Stimulated activated CD8-positive, alpha-beta memory T cell treated with anti-CD3 and anti-CD28 coated beads, Interleukin-4, amount 100 ng/mL, for 48 hours (primary cell): Measurements from ENCODE around the gene MROH2A.

Experiments
- DNase-seq: peaks from one replicate; pipeline ENCODE4 v3.0.0-alpha.2; 2020

The MROH2A gene

GRCh38 chr2:233819884-233820773, 42.0 kb downstream of the MROH2A start:
- DNase-seq = peak; percentile 10

GRCh38 chr2:233820774-233821105, 42.6 kb downstream of the MROH2A start:
- DNase-seq = no peak

GRCh38 chr2:233821196-233821595, 43.1 kb downstream of the MROH2A start:
- DNase-seq = peak; percentile 10

GRCh38 chr2:233821709-233822100, 43.6 kb downstream of the MROH2A start:
- no peak for DNase-seq

GRCh38 chr2:233822101-233822771, 44.1 kb downstream of the MROH2A start:
- DNase-seq = peak; percentile 16

GRCh38 chr2:233822781-233823730, 44.9 kb downstream of the MROH2A start:
- DNase-seq = peak; percentile 16

GRCh38 chr2:233823731-233824121, 45.6 kb downstream of the MROH2A start:
- no peak for DNase-seq

GRCh38 chr2:233824373-233824772, 46.2 kb downstream of the MROH2A start:
- no peak for DNase-seq

- DNase-seq = peak; percentile 7
These were observed 50.5 kb downstream of the MROH2A start for GRCh38 chr2:233828546-233829192.

GRCh38 chr2:233829193-233830110, 51.3 kb downstream of the MROH2A start:
- DNase-seq = no peak

- peak; percentile 17 for DNase-seq
These were observed 52.1 kb downstream of the MROH2A start for GRCh38 chr2:233830111-233830802.

- DNase-seq = peak; percentile 20
These were observed 53.0 kb downstream of the MROH2A start for GRCh38 chr2:233831011-233831721.

GRCh38 chr2:233831861-233832260, 53.7 kb downstream of the MROH2A start:
- DNase-seq = peak; percentile 22

GRCh38 chr2:233832414-233832813, 54.3 kb downstream of the MROH2A start:
- DNase-seq = no peak

- peak; percentile 32 for DNase-seq
These were observed 54.8 kb downstream of the MROH2A start for GRCh38 chr2:233832869-233833311.

GRCh38 chr2:233833345-233833744, 55.2 kb downstream of the MROH2A start:
- peak; percentile 21 for DNase-seq

GRCh38 chr2:233835230-233836186, 57.4 kb downstream of the MROH2A start:
- peak; percentile 23 for DNase-seq

- DNase-seq = peak; percentile 14
These were observed 58.2 kb downstream of the MROH2A start for GRCh38 chr2:233836359-233836758.
